ENCODE data around the gene DENND1B.
A peak's percentile ranks its signal among the peaks of the same experiment; 100 is the strongest.
"Not testable (repeated sequence)": the region's sequence is repeated elsewhere in the genome, so short reads cannot be mapped to it uniquely, and the experiment has no call there.

DENND1B gene

DNA sequence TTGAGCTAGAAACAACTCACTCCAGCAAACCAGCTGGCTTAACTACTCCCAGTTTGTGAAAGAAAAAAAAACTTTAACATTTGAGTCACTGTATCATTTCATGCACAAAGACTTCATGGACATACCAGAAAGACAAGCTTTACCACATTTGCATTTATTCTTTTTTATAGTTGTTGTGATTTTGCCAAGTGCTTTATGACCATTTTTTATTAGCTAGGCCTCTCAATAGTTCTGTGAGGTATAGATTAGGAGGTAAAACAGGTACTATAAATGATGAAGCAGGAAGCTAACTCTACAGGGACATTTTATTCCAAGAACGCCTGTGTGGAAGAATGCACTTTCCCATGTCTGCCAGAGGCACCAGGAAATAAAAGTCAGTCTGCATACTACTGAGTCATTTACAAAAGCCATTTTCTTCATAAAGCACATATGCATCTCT lies 8.2 kb upstream of the DENND1B start:
- peak; percentile 56 for DNase-seq (ENCODE audit: low read depth)

DNA sequence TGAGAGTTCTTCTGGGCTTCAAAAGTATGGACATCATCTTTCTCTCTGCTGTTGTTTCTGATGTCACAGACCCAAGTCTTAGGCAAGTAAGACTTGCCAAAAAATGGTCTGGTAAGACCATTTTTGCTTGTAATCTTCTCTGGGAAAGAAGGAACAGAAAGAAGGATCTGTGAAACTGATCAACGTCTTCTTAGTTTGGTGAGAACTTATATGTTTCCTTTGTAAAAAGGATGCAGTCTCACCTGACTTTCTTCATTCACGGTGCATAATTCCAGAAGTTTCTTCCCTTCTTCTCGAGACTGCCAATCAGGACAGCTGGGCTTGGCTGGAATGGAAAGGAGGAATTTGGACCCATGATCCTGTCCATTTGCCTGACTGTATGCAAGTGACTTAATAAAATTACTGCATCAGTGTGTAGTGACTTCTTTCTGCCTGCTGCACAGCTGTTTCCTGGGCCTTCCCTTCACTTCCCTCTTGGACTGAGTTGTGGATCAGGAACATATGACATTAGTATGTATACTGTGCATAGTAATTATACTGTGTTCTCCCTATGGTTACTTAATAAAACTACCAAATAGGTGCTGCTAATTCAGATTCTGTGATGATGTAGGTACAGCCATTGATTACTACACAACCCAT lies 7.6 kb upstream of the DENND1B start:
- DNase-seq (ENCODE audit: low read depth), result no peak

DNA sequence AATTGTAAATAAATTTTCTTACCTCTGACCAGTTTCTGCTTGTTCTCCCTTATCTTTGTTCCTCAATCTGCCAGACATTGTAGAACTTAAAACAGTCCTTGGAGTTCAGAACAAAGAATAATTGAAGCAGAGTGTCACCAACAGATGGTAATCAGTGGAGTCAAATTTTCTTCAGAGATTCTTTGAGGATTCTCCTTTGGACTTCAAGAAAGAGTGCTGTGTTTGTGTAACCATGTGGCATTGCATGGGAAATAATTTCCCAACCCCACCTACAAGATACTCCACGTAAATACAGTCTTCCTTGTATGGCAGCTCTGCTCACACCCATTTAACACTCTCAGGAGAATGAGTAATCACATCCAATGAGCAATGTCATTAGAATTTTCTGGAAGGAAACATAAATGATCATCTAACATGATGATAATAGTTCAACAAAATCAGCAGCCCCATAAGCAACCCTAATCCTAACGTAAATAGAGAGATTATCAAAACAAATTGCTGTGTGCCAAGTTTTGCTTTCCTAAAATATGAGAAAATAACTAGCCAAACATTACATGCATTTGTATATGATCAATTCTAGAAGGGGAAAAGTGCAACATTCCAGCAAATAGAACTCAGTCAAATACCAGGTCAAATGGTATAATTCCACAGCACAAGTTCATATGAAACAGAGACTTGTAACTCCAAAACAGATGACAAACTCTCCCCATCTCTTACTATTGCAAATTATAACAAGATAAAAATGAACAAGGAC lies 6.9 kb upstream of the DENND1B start:
- DNase-seq (ENCODE audit: low read depth), result no peak

DNA sequence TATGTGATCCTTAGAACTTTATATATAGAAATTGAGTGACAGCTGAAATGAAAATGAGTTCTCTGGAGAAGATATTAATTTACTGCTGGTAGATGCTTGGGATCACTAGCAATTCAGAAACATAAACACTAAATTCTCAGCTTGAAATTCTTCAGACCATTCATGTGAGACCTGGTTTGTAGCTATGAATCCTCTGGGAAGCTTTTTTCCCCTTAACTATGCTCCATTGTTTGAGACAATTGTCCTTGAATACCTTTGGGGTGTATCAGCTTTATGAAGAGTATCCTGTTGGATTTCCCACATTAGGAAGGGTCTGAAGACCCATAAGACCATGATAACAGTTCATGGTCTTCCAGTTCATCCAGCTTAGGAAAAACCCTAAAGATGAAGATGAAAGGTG lies 4.6 kb upstream of the DENND1B start:
- no peak for DNase-seq (ENCODE audit: low read depth)

DNA sequence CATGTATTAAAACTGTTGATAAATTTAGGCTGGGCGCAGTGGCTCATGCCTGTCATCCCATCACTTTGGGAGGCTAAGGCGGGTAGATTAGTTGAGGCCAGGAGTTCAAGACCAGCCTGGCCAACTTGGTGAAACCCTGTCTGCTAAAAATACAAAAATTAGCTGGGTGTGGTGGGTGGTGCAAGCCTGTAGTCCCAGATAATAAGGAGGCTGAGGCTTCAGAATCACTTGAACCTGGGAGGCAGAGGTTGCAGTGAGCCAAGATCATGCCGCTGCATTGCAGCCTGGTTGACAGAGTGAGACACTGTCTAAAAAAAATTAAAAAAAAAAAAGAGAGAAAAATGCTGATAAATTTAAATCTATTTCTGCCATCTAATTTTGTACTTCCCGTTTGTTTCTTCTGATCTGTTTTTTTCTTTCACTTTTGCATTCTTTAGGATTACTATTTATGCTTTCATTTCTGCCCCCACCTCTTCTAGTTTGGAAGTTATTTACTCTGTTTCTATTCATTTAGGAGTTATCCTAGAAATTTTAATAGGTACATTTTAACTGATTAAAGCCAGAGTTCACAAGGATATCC lies 3.2 kb upstream of the DENND1B start:
- no peak for DNase-seq (ENCODE audit: low read depth)

DNA sequence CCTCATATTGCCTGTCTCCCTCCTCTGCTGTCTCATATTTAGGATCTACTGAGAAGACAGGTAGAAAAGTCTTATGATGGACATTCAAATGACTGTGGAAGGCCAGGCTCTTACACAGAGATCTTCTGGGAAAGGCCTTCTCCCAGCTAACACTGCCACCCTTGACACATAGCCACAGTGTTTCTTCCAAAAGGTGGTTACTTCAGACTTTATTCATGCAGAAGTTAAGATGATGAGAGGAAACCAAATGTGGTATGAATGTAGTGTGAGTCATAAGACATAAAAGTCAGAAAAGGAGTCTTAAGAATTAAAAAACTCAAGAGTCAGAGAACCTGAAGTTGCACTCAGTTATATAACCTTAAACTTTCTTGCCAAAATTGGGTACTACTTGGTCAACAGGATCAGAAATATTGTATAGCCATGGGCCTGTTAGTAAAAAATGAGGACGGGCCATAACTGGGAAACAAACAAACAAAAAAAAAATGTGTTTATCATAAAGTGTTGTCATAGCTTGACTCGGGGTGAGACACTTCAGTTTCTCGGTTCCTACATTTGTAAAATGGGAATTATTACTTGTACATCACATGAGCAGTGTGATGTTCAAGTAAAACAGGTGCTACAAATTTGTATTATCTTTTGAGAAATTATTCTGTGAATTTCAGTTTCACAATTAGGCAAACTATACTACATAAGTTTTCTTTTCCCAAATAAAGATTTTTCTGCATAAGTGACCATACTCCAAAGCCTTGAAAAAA lies 1.2 kb upstream of the DENND1B start:
- peak; percentile 83 for DNase-seq (ENCODE audit: low read depth)

DNA sequence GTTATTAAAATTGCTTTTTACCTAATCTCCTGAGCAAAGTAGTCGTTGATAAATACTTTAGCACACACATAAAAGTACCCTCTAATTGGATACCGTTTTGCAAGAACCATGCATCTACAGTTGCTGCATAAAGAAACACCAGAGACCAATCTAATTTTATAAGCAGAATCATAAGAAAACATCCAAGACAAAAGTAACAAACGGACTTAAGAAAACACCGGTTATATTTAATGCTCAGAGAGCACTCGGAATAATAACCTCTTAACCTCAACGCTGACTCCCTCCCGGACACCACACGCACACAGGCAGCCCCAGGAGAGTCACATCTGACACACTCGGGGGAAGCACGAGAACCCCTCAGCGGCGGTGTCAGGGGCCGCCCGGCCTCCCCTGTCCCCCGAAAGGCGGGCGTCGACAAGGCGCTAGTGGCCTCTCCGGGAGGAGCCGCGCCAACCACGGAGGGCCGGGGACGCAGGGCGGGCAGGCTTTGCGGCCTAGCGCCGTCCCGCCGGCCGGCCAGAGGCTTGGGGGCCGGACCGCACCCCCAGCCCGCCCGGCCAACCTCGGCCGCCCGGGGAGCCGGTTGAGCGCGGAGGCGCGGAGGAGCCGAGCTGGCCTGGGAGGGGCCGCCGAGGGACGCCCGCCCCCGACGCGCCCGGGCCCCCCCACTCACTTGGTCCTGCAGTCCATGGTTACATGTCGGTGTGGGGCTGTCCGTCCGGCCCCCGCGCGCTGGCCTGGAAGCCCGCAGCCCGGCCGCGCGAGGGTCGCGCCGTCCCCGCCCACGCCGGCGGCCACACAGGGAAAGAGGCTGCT lies 606 bp downstream of the DENND1B start:
- DNase-seq (ENCODE audit: low read depth), result no peak

DNA sequence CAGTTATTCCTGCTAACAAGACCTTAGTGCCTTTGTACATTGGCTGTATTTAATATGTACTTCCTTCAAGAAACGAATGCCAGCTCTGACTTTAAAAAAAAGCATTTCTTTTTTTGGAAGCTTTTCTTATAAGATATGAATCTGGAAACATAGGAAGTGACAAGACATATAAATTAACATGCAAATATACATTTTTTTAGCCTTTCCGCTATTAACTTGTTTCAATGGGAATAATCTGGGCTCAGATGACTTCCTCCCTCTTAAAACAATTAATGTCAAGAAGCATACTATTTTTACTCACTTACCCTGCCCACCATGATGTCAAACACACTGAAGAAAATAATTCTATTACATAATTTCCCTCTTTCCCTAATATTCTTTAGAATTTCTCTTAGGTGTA lies 1.4 kb downstream of the DENND1B start:
- DNase-seq (ENCODE audit: low read depth), result no peak

DNA sequence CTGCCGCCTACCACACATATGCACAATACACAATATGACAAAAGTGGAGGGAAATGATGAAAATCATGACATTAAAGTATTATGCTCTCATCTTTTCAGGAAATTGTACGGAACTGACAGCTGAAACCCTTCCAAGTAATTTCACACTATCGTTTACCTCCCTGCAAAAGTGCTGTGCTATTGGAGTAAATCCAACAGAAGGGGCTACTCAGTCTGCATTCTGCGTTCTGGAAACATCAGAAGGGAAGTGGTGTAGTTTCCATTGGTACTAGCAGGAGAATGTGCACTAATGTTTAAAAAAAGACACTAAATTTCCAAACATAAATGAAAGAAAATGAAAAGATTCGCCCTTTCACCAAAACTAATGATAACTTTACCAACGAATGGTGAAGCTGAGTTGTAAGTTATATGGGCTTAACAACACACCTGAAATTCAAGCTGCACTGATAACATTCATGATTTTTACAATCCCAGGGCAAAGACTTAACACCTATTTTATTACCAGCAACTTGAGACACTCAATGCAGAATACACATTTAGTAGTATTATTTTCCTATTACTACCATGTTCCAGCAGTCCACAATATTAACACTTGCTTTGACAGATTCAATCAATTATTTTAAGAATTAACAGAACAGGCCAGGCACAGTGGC lies 3.2 kb downstream of the DENND1B start:
- DNase-seq (ENCODE audit: low read depth), result no peak

DNA sequence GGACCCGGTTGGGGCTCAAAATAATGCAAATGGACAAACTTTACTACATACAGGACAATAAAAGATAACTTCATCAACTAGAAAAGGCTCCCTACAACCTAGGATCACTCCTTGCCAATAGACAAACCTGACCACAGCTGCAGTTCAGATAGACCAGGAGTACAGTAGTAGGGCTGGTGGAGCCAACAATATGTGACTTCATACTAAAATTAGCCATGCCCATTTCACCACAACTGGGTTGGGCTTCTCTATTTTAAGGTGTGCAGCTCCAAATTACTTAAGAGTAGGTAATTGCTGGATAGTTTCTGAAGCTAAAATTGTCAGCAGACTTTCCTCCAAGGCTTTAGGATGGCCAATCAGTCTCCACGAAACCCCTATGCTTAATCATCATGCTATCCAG lies 3.9 kb downstream of the DENND1B start:
- DNase-seq (ENCODE audit: low read depth), result no peak

DNA sequence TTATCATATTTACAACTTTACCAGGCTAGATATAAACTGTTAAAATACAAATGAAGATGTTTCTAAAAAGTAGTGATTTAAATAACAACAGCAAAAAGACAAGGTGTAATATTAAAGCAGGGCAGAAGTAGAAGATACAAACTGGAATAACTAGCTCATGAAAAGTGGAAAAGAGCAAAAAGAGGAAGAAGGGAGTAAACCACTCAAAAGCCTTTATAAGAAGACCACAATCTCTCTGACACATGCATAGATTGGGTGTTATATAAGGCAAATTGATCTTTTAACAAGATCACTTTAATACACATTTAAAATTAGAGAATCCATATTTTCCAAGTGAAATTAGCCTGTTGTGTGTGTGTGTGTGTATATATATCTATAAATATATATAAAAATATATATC lies 5.0 kb downstream of the DENND1B start:
- no peak for DNase-seq (ENCODE audit: low read depth)

DNA sequence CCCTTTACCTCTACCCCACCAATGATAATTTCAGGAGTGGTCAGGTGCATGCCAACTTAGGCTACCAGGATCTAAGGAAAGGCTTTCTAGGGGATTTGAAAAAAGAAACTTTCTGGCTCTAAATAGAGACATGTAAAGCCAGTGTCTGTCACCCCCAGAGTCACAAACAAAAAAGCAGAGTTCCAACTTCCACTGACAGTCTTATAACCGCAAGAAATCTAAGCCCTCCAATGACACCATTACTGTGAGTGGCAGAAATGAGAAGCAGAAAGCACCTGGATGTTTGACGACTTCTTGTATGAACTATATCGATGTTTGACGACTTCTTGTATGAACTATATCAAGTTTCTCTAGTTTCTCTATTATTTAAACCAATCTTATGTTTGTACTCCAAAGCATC lies 6.0 kb downstream of the DENND1B start:
- no peak for DNase-seq (ENCODE audit: low read depth)

DNA sequence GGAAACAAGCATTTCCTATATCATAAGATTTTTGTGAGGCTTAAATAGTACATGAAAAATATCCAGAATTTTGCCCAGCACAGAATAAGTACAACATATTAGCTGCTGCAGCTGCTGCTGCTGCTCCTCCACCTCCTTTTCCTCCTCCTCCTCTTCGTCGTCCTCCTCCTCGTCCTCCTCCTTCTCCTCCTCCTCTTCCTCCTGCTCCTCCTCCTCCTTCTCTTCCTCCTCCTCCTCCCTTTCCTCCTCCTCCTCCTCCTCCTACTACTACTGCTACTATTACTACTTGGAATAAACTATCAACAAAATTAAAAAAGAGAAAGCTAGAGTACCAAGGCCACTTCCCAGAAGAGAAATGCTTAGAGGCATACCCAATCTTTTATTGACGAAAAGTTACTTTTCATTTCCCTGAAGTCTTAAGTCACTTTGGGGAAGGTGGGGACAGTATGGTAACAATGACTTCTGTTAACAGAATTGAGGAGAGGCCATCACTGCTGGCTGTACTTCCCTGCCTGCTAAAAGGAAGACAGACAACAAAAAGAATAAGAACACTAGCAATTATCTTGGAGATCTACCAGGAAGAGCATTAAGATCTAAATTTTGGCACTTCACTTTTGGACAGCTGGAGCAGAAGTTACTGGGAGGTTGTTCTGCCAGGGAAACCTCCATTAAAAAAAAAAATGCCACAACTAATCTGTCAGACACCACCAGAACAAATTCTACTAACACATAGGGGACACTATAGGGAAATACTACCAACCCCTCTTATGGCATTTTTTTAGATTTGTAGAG lies 7.1 kb downstream of the DENND1B start:
- no peak for DNase-seq (ENCODE audit: low read depth)

DNA sequence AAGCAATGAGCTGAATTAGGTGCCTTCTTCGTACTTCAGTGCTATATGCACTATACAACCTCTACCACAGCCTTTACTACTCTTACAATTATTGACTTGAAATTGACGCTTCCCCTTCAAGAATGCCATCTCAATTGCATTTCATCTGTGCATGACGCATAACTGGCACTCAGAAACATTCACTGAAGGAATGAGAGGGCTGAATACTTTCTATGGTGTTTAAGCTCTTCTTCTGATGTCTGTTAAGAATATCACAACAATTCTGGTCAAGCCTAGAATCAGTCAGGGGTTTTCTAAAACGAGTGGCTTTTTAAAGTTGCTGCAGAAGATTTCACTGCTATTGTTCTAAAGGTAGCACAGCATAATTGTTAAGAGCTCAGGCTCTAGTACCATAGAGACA lies 11.5 kb downstream of the DENND1B start:
- DNase-seq (ENCODE audit: low read depth), result no peak

DNA sequence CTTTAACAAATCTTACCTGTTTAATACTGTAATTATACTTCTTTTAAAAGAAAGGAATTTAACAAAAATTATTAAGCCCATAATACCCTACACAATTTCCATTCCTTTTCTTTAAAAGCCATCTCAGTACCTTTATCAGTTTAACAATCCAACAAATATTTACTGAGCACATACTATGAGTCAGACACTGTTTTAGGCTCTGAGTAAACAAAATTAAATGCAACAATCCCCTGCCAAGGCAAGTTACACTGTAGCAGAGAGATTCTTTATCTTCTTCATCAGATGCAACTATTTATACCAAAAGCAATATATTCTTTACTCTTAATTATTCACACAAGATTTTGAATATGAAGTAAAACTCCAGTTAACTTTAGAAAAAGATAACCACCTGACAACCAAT lies 12.0 kb downstream of the DENND1B start:
- no peak for DNase-seq (ENCODE audit: low read depth)

DNA sequence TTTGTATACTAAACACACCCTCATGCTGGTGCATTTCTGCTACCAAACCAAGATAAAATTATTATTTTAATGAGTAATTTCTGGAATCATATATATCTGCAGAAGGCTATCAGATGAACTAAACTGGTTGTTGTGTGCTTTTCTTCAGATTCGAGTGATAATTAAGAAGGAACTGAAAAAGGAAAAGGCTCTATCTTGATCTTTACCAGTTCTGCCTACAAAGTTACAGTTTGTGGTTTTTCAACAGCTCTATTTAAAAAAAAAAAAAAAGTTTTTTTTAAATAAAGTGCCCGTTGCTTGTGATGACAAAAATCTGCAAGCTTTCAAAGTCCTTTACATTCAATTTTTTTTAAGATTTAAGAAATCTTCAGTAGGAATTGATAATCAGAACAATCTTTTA lies 13.6 kb downstream of the DENND1B start:
- no peak for DNase-seq (ENCODE audit: low read depth)

DNA sequence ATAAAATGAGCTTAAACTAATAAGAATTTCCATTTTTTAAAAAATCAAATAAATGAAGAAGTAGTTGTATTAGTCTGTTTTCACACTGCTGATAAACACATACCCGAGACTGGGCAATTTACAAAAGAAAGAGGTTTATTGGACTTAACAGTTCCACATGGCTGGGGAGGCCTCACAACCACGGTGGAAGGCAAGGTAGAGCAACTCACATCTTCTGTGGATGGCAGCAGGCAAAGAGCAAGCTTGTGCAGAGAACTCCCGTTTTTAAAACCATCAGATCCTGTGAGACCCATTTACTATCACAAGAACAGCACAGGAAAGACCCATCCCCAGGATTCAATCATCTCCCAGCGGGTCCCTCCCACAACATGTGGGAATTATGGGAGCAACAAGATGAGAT lies 19.7 kb downstream of the DENND1B start:
- not testable (repeated sequence) for DNase-seq (ENCODE audit: low read depth)

DNA sequence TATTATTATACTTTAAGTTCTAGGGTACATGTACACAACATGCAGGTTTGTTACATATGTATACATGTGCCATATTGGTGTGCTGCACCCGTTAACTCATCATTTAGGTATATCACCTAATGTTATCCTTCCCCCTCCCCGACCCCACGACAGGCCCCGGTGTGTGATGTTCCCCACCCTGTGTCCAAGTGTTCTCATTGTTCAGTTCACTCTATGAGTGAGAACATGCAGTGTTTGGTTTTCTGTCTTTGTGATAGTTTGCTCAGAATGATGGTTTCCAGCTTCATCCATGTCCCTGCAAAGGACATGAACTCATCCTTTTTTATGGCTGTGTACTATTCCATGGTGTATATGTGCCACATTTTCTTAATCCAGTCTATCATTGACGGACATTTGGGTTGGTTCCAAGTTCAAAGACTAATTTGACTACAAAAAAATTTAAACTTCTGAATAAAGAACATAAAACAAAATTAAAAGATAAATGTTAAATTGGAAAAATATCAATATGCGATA lies 22.6 kb downstream of the DENND1B start:
- DNase-seq (ENCODE audit: low read depth), result not testable (repeated sequence)

DNA sequence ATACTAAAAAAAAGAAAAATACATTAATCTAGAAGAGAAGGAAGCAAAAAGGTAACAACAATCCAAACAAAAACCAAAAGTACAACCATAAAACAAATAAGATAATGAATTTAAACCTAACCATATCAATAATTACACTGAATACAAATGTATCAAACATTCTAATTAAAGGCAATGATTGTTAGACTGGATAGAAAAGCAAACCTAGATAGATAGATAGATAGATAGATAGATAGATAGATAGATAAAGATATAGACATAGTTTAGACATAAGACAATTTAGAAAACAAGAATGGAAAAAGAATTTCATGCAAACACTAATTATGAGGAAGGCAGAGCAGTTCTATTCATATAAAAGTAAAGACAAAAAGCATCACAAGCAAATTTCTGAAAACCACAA lies 24.9 kb downstream of the DENND1B start:
- no peak for DNase-seq (ENCODE audit: low read depth)

DNA sequence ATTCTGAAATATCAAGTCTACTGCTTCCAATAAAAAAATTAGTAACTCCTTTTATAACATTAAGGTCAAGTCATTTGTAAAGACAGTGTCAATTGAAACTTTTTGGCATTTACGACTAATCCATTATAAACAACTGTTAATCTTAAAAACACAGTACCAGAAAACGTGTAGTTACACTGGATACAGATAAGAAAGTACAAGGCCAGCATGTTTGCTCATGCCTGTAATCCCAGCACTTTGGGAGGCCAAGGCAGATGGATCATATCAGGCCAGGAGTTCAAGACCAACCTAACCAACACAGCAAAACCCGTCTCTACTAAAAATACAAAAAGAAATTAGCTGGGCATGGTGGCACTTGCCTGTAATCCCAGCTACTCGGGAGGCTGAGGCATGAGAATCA lies 29.4 kb downstream of the DENND1B start:
- no peak for DNase-seq (ENCODE audit: low read depth)

Measured in GM04503 (cell line).